SW480 (cell line): ENCODE results near the gene EHBP1.
A peak's percentile ranks its signal among the peaks of the same experiment; 100 is the strongest.
"Not testable (repeated sequence)": the region's sequence is repeated elsewhere in the genome, so short reads cannot be mapped to it uniquely, and the experiment has no call there.

Experiments
- DNase-seq: peaks from one replicate; pipeline ENCODE4 v3.0.0-alpha.2; 2016; ENCODE audit warnings: low spot score

Gene EHBP1

DNA sequence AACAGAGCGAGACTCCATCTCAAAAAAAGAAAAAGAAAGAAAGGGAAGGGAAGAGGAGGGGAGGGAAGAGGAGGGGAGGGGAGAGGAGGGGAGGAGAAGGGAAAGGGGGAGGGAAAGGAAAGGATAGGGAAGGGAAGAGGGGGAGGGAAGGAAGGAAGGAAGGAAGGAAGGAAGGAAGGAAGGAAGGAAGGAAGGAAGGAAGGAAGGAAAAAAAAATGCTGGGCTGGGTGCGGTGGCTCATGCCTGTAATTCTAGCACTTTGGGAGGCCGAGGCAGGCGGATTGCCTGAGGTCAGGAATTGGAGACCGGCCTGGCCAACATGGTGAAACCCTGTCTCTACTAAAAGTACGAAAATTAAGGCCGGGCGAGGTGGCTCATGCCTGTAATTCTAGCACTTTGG is 314.2 kb downstream of the EHBP1 start:
- DNase-seq, result not testable (repeated sequence)

GRCh38 chr2:63023444-63023843 is 317.9 kb downstream of the EHBP1 start:
- DNase-seq, result peak; percentile 44

- DNase-seq, result no peak
Measured at GRCh38 chr2:63027220-63027619, 321.7 kb downstream of the EHBP1 start.

- no peak for DNase-seq
Measured at GRCh38 chr2:63029058-63029457, 323.5 kb downstream of the EHBP1 start.

- no peak for DNase-seq
Measured at GRCh38 chr2:63034526-63034925, 329.0 kb downstream of the EHBP1 start.

GRCh38 chr2:63035169-63035568 is 329.7 kb downstream of the EHBP1 start:
- no peak for DNase-seq

GRCh38 chr2:63035660-63036059 is 330.1 kb downstream of the EHBP1 start:
- no peak for DNase-seq

GRCh38 chr2:63038034-63038433 is 332.5 kb downstream of the EHBP1 start:
- DNase-seq, result no peak

- no peak for DNase-seq
Measured at GRCh38 chr2:63040586-63040985, 335.1 kb downstream of the EHBP1 start.

DNA sequence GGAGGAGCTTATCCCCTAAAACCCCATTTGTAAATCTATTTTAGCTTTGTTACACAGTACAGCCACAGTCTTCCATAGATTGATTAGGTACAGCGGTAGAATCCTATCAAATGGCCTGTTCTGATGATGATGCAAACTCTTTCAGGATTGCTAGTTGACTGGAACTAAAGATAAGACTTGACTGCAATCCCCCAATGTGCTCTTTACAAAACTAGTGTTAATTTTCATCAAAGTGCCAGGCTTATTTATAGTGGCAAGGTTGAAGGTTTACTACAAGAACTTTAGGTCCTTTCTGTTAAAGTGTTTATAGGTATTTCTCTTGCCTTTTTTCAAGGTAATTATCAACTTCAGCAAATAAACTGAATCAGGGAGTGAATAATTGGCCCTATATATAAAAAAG is 336.1 kb downstream of the EHBP1 start:
- DNase-seq, result no peak

GRCh38 chr2:63044362-63045327 is 339.1 kb downstream of the EHBP1 start:
- DNase-seq, result no peak

- DNase-seq, result no peak
Measured at GRCh38 chr2:63046552-63046951, 341.0 kb downstream of the EHBP1 start.

DNA sequence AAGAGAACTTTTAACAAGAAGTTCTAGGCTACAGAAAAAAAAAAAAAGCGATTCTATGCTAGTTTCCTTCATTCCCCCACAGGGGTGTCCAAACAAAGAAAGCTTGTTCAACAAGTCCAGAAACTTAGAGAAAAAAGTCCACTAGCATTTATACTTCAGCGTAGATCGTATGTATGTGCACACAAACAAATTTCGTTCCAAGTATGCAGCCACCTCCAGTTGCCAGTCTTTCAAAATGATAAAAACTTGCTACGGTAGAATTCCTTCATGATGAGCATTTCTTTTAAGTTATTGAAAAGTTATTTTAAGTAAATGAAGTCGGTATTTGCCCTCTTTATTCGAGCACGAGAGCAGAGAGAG is 341.4 kb downstream of the EHBP1 start:
- no peak for DNase-seq

DNA sequence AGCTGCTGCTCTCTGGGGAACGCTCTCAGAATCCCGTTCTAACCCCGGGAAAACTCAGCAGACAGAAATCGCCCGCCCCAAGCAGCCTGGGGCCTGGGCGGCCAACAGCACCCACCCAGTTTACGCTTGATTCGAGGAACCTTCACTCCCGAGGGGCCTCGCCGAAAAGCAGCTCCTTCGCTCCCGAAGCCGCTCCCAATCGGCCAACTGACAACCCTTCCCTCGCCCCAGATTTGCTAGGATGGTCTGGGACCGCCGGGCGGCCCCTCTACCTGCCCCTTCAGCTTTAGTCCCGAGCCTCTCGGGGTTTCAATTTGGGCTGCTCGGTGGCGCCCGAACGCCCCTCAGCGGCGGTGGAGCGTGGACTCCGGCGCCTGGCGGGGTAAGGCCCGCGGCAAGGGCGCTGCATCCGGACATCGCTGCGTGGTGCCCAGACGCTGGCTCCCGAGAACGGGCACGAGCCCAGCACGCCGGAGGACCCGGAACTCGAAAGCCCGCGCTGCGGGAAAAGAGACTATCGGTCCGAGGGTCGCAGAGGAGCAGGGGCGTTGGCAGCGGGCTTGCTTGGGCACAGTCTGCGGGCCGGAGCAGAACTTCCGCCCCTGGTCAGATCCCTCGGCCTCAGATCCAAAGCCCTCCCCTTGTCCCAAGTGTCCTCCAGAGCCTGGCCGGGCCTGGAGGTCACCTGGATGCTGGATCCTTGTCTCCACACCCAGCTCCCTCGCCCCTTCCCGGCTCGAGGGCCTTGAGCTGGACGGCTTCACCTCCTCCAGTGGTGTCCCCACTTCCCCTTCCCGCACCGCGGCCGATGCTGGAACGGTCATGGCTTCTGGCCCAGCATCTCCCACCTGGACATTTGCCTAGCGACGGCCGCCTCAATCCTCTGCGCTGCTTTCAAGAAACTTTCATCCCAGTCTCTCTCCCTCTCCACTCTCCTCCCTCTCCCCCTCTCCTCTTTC is 342.1 kb downstream of the EHBP1 start:
- DNase-seq, result no peak

DNA sequence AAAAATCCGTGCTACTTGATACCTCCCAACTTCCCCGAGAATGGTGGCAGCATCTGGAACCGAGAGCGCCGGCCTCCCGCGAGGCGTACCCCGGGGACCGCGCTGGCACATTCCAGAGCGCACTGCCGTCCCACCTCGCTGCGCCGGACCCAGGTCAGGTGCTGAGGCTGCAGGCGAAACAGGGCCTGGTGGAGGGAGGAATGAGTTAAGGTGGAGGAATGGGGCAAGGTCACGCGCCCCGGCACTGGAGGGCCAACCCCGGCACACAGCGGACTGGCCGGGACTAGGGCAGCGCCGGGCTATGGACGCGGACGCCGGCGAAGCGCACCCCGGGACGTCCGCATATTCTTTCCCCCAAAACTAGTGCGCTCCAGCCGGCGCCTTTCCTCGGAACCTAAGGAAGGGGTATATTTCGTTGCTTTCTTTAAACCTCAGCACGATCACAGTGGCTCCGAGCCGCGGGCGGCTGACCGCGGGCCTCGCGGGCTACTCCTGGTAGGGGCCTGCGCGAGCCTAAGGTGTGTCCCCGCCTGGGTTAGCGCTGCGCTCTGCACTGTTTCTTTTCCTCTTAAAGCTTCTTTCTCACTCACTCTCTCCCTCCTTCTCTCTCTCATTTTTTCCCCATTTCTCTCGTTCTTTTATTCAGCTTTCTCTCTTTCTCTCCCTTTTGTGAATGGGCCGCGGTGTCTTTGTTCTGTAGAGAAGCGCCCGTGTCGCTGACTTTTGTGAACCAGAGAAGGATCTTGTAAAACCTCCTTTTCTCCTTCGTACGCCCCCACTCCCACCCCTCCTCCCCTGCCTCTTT is 343.1 kb downstream of the EHBP1 start:
- no peak for DNase-seq

DNA sequence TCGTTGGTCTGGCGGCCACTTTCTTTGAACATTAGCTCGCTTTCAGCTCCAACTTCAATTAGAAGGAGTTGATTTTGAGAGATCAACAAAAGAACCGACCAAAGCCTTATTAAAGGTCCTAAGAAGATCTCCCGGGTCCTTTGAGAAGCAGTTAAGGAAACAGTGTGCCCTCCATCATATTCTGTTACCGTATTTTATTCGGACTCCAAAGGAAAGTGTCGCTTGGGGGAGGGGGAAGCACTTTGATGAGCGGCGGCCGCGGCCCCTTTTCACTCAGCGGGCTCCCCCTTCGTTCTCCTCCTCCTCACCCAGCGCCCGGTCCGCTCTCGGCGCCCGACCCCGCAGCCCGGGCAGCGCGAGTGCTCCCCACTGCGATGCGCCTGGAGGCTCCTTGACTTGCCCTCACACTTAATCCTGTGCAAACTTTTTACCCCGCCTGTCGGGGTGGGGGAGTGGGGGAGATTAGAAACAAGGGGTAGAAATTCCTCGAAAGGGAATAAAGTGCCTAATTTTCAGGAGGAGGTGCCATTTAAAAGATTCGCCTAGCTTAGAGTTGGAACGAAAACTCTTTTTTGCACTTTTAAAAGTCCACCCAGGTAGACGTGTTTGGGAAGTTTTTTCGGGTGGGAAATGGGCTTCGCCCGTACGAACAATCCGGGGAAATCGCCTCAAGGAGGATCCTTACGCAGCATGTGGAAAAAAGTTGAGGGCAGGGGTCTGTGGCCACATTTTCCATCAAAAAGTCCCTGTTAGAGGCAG is 343.9 kb downstream of the EHBP1 start:
- peak; percentile 13 for DNase-seq

DNA sequence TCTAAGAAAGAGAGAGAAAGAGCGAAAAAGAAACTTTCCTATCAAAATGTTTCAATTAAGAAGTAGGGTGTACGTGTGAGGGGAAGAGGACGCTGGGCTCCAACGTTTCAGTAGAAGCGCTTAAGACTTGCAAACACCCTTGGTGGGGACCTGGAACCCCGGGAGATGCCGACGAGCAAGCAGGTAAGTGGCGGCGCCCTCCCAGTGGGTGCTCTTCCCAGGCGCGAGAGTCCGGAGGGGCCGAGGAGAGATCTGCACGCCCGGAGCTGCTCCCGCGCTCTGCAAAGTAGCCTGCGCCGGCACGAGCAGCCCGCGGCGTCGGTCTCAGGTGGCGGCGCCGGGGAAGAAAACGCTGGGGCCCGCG is 344.4 kb downstream of the EHBP1 start:
- peak; percentile 67 for DNase-seq

- peak; percentile 87 for DNase-seq
Measured at GRCh38 chr2:63050334-63051041, 345.0 kb downstream of the EHBP1 start, which contains the start of gene OTX1. Gene OTX1, plus strand, starts transcription at chr2:63050830. Its CDS starts 2,161 bp downstream, at chr2:63052991.

- peak; percentile 39 for DNase-seq
Measured at GRCh38 chr2:63051042-63051794, 345.7 kb downstream of the EHBP1 start.
